Naive thymus-derived CD4-positive, alpha-beta T cell (primary cell): ENCODE results near the gene FRAS1. TPM values are rescaled to one million over a fixed set of nuclear protein-coding genes. Genes with fewer than 3 reads are reported as not detected.

Experiments used
- ATAC-seq: fragments of 150-1000 bp; cut with Tn5 transposase; 2 replicates; pipeline ENCODE4 v1.10.0; 2021; ENCODE audit warnings: mild to moderate bottlenecking, moderate library complexity
- CTCF ChIA-PET: fragments of 350-600 bp; sonication (Branson Sonifier 250); formaldehyde crosslinking; loops from one replicate; lab custom pipeline; 2021; ENCODE audit warnings: antibody characterized with exemption; lab: Charles Lee
- POLR2A ChIA-PET: fragments of 350-600 bp; sonication (Branson Sonifier 250); formaldehyde crosslinking; loops from one replicate; lab custom pipeline; 2021; ENCODE audit warnings: antibody characterized with exemption, inconsistent platforms; lab: Charles Lee
- DNase-seq, 9 donors: peaks; one replicate each; pipeline versions ENCODE4 v3.0.0 to v3.0.0-alpha.2; 2020 to 2022; ENCODE audit warnings: mixed read lengths in 1 of 9
- H3K27ac ChIP-seq: one replicate; pipeline ENCODE4 v1.7.0; 2013; ENCODE audit warnings: mild to moderate bottlenecking, low read depth, low read length, moderate library complexity
- H3K27me3 ChIP-seq, 2 donors: one replicate each; pipeline ENCODE4 v1.7.0; 2013; ENCODE audit warnings: low read length in 2 of 2, mild to moderate bottlenecking in 2 of 2, moderate library complexity in 2 of 2; ENCODE audit not compliant: control insufficient read depth in 2 of 2, insufficient read depth in 2 of 2
- H3K36me3 ChIP-seq, 3 experiments: 1 replicate in 2 of 3; 2 replicates in 1 of 3; pipeline ENCODE4 v1.7.0; 2013; ENCODE audit warnings: low read length in 3 of 3, mild to moderate bottlenecking in 3 of 3, moderate library complexity in 1 of 3; ENCODE audit not compliant: insufficient read depth in 3 of 3, control insufficient read depth in 2 of 3
- H3K4me1 ChIP-seq, 2 donors: one replicate each; pipeline ENCODE4 v1.7.0; 2013; ENCODE audit warnings: low read length in 2 of 2, mild to moderate bottlenecking in 2 of 2, moderate library complexity in 1 of 2; ENCODE audit not compliant: control insufficient read depth in 2 of 2, insufficient read depth in 2 of 2
- H3K4me3 ChIP-seq: 2 replicates; pipeline ENCODE4 v1.7.0; 2013; ENCODE audit warnings: mild to moderate bottlenecking, low read length
- H3K9me3 ChIP-seq, 3 experiments: 1 replicate in 2 of 3; 2 replicates in 1 of 3; pipeline ENCODE4 v1.7.0; 2013; ENCODE audit warnings: low read length in 3 of 3; ENCODE audit not compliant: control insufficient read depth in 2 of 3
- H3K27ac Mint-ChIP-seq, 9 donors: one replicate each; pipeline ENCODE4 v1.8.0; 2020 to 2022; ENCODE audit warnings: mixed read lengths in 9 of 9, mild to moderate bottlenecking in 8 of 9, moderate library complexity in 5 of 9, inconsistent platforms in 2 of 9
- H3K27me3 Mint-ChIP-seq, 5 donors: one replicate each; pipeline ENCODE4 v1.8.0; 2021 to 2022; ENCODE audit warnings: mixed read lengths in 5 of 5, mild to moderate bottlenecking in 1 of 5
- H3K36me3 Mint-ChIP-seq, 5 donors: one replicate each; pipeline ENCODE4 v1.8.0; 2020 to 2022; ENCODE audit warnings: mixed read lengths in 5 of 5, mild to moderate bottlenecking in 3 of 5, inconsistent platforms in 1 of 5
- H3K4me1 Mint-ChIP-seq, 7 donors: one replicate each; pipeline ENCODE4 v1.8.0; 2020 to 2022; ENCODE audit warnings: mixed read lengths in 7 of 7, mild to moderate bottlenecking in 3 of 7, inconsistent platforms in 1 of 7
- H3K4me3 Mint-ChIP-seq, 10 donors: one replicate each; pipeline ENCODE4 v1.8.0; 2020 to 2022; ENCODE audit warnings: mild to moderate bottlenecking in 10 of 10, mixed read lengths in 10 of 10, moderate library complexity in 6 of 10, inconsistent platforms in 2 of 10
- H3K9me3 Mint-ChIP-seq, 11 donors: one replicate each; pipeline ENCODE4 v1.8.0; 2020 to 2022; ENCODE audit warnings: mixed read lengths in 11 of 11, mild to moderate bottlenecking in 4 of 11, inconsistent platforms in 1 of 11, moderate library complexity in 1 of 11
- intact Hi-C, 2 donors: fragments of 100-400 bp; cut with micrococcal nuclease; formaldehyde crosslinking; loops; one replicate each; pipeline ENCODE4 v1.15.1; 2023
- polyA plus RNA-seq, 2 donors: library from polyadenylated mRNA; unstranded; fragments of 300-500 nt; fragmentation: Illumina TruSeq; gene quantifications; one replicate each; pipeline ENCODE4 v1.2.3, GENCODE V29; 2021
- total RNA-seq, 6 experiments: library from RNA in 5 of 6; stranded (reverse) in 5 of 6; gene quantifications; 1 replicate in 5 of 6; 2 replicates in 1 of 6; pipeline ENCODE4 v1.2.3 and lab custom pipeline; 2021 to 2026

Gene FRAS1
- total and polyA plus RNA-seq, 7 experiments from 2014 or later = 0.02 TPM; not detected in 6

DNA sequence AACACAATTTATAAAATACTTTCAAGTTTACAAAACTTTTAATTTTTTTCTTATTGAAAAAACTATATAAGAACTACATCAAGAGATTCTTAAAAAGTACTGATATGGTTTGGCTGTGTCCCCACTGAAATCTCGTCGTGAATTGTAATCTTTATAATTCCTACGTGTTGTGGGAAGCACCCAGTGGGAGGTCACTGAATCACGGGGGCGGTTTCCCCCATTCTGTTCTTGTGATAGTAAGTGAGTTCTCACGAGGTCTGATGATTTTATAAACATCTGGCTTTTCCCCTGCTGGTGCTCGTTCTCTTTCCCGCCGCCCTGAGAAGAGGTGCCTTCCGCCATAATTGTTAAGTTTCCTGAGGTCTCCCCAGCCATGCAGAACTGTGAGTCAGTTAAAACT is 88.5 kb downstream of the FRAS1 start:
- H3K27ac Mint-ChIP-seq = no peak overlapping the region
- peaks cover 0 to 9% (median 0%) of the 10 kb centered on the region in 5 donors for H3K36me3 Mint-ChIP-seq
- POLR2A ChIA-PET = no interaction called here
- CTCF ChIA-PET = interaction anchor here (0.7 kb wide), 1 partner anchor 77 kb away, joined by 3 read pairs; no protein-coding TSS in a partner anchor
- Histone ChIP-seq H3K36me3 (no peaks in the 10 kb centered on the region), H3K27me3 (no peaks in the 10 kb centered on the region), H3K4me3 (no peak overlapping the region), H3K27ac (no peak overlapping the region), H3K9me3 (no peaks in the 10 kb centered on the region), H3K4me1 (no peaks in the 10 kb centered on the region)
- H3K9me3 Mint-ChIP-seq = peaks cover 0 to 14% (median 9%) of the 10 kb centered on the region in 11 donors
- peaks cover 2 to 36% (median 9%) of the 10 kb centered on the region in 5 donors for H3K27me3 Mint-ChIP-seq
- no peak overlapping the region for H3K4me3 Mint-ChIP-seq
- no peaks in the 10 kb centered on the region for H3K4me1 Mint-ChIP-seq
- DNase-seq (no peak), ATAC-seq (no peak)
- intact Hi-C loops = no loop called here

DNA sequence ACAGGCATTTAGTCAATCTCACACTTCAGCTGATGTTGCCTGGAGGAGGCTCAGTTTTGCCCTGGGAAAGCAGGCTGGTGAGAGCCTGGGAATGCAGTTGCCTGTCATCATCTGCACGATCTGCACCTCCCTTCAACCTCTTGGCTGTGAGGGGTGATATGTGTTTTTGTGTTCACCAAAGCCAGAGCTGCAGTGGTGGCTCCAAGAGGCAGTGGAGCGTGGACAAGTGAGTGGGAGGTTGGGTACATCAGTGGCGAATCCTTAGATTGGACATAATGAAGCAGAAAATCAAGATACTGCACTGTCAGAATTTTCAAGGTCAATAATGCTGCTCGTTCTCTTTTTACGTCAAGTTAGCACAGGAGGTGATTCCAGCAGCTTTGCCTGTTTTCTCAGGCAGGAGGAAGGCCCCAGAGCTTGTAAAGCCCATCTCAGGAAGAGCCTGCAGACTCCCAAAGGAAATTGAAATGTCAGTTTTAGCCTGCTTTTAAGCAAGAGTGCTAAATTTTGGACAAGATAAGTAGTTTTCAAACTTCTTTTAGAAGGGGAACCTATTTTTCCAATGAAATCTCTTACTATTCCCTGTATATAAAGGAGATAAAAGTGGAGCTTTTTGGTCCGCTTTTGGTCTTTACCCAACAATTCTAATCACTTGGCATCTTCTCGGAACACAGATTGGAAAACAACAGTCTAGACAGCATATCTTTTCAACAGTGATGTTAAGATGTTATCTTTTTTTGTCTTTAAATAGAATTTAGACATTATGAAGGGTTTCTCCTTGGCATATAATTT is 92.8 kb downstream of the FRAS1 start:
- Histone ChIP-seq H3K9me3 (no peaks in the 10 kb centered on the region), H3K36me3 (no peaks in the 10 kb centered on the region), H3K27me3 (no peaks in the 10 kb centered on the region), H3K4me1 (no peaks in the 10 kb centered on the region), H3K27ac (no peak overlapping the region), H3K4me3 (no peak overlapping the region)
- Mint-ChIP-seq H3K27ac (no peak overlapping the region), H3K4me3 (no peak overlapping the region), H3K4me1 (no peaks in the 10 kb centered on the region), H3K27me3 (peaks cover 2 to 21% (median 7%) of the 10 kb centered on the region in 5 donors), H3K36me3 (no peaks in the 10 kb centered on the region), H3K9me3 (no peaks in the 10 kb centered on the region)
- intact Hi-C loops = no loop called here
- POLR2A ChIA-PET = no interaction called here
- CTCF ChIA-PET = no interaction called here
- no peak for DNase-seq
- no peak for ATAC-seq

- no peak overlapping the region for H3K4me3 Mint-ChIP-seq
These were observed 93.4 kb downstream of the FRAS1 start for GRCh38 chr4:78150543-78150864.

GRCh38 chr4:78152795-78153194 is 95.7 kb downstream of the FRAS1 start:
- DNase-seq (no peak), ATAC-seq (no peak)
- H3K9me3 Mint-ChIP-seq = no peaks in the 10 kb centered on the region
- POLR2A ChIA-PET = no interaction called here
- H3K4me3 Mint-ChIP-seq = no peak overlapping the region
- no peaks in the 10 kb centered on the region for H3K4me1 ChIP-seq
- H3K27ac Mint-ChIP-seq = no peak overlapping the region
- CTCF ChIA-PET = no interaction called here
- no peak overlapping the region for H3K4me3 ChIP-seq
- no peaks in the 10 kb centered on the region for H3K36me3 ChIP-seq
- no peak overlapping the region for H3K27ac ChIP-seq
- no peaks in the 10 kb centered on the region for H3K9me3 ChIP-seq
- H3K4me1 Mint-ChIP-seq = no peaks in the 10 kb centered on the region
- H3K27me3 ChIP-seq = no peaks in the 10 kb centered on the region
- intact Hi-C loops = no loop called here
- H3K36me3 Mint-ChIP-seq = no peaks in the 10 kb centered on the region
- peaks cover 2 to 27% (median 18%) of the 10 kb centered on the region in 5 donors for H3K27me3 Mint-ChIP-seq

More at GRCh38 chr4:78150543-78150864, 93.4 kb downstream of the FRAS1 start:
- H3K4me3 ChIP-seq = no peak overlapping the region
- H3K36me3 Mint-ChIP-seq = no peaks in the 10 kb centered on the region
- no peak overlapping the region for H3K27ac ChIP-seq
- H3K36me3 ChIP-seq = no peaks in the 10 kb centered on the region
- H3K27ac Mint-ChIP-seq = no peak overlapping the region
- peaks cover 2 to 22% (median 12%) of the 10 kb centered on the region in 5 donors for H3K27me3 Mint-ChIP-seq
- no peaks in the 10 kb centered on the region for H3K4me1 Mint-ChIP-seq
- CTCF ChIA-PET = no interaction called here
- POLR2A ChIA-PET = no interaction called here
- intact Hi-C loops = no loop called here
- H3K9me3 Mint-ChIP-seq = no peaks in the 10 kb centered on the region
- no peak for ATAC-seq
- no peaks in the 10 kb centered on the region for H3K4me1 ChIP-seq
- H3K27me3 ChIP-seq = no peaks in the 10 kb centered on the region
- no peaks in the 10 kb centered on the region for H3K9me3 ChIP-seq
- no peak for DNase-seq

- CTCF ChIA-PET = no interaction called here
- Mint-ChIP-seq H3K9me3 (peaks cover 0 to 4% (median 0%) of the 10 kb centered on the region in 11 donors), H3K27ac (no peak overlapping the region), H3K4me3 (no peak overlapping the region), H3K4me1 (no peaks in the 10 kb centered on the region), H3K36me3 (peaks cover 0 to 4% (median 0%) of the 10 kb centered on the region in 5 donors), H3K27me3 (peaks cover 6 to 42% (median 36%) of the 10 kb centered on the region in 5 donors)
- no peaks in the 10 kb centered on the region for H3K36me3 ChIP-seq
- H3K4me3 ChIP-seq = no peak overlapping the region
- no peak for DNase-seq
- no peaks in the 10 kb centered on the region for H3K9me3 ChIP-seq
- POLR2A ChIA-PET = no interaction called here
- intact Hi-C loops = no loop called here
- H3K4me1 ChIP-seq = no peaks in the 10 kb centered on the region
- no peak for ATAC-seq
- no peak overlapping the region for H3K27ac ChIP-seq
- H3K27me3 ChIP-seq = no peaks in the 10 kb centered on the region
These were observed 98.0 kb downstream of the FRAS1 start for GRCh38 chr4:78154972-78155590.

DNA sequence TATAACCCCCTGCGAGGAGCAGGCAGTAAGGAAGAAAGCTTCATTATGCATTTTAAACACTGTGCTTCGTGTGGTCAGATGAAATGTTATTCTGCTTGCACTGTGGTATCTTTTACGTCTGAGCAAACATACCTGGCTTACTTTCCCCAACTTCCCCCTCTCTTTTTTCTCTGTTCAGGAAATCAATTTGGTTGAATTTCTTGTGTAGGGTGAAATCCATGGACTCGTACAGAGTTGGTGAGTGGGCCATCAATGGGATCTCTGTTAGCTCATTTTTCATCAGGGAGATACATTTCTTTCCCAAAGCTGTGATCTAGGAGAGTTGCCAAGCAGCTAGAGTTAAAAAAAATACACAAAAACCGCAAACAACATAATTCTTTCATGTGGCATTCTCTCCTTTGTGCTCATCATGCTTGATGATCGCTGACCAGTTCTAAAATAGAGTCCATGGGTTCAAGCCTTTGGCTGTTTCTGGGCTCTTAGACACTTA is 98.5 kb downstream of the FRAS1 start:
- no peak for DNase-seq
- Histone ChIP-seq H3K27me3 (no peaks in the 10 kb centered on the region), H3K4me1 (no peaks in the 10 kb centered on the region), H3K4me3 (no peak overlapping the region), H3K9me3 (no peaks in the 10 kb centered on the region), H3K27ac (no peak overlapping the region), H3K36me3 (no peaks in the 10 kb centered on the region)
- H3K9me3 Mint-ChIP-seq = peaks cover 0 to 4% (median 0%) of the 10 kb centered on the region in 11 donors
- H3K27ac Mint-ChIP-seq = no peak overlapping the region
- CTCF ChIA-PET = no interaction called here
- intact Hi-C loops = no loop called here
- peaks cover 6 to 41% (median 33%) of the 10 kb centered on the region in 5 donors for H3K27me3 Mint-ChIP-seq
- H3K36me3 Mint-ChIP-seq = peaks cover 0 to 4% (median 0%) of the 10 kb centered on the region in 5 donors
- no peak overlapping the region for H3K4me3 Mint-ChIP-seq
- H3K4me1 Mint-ChIP-seq = no peaks in the 10 kb centered on the region
- POLR2A ChIA-PET = no interaction called here
- ATAC-seq = no peak
